ENCODE results near the gene FAM47B.

Gene FAM47B

GRCh38 chrX:34942496-34942895 lies at the start of gene FAM47B:
FAM47B (plus strand) TSS chrX:34942796; CDS start chrX:34942832, 36 bp downstream.
- in situ Hi-C loops (cut with MboI; ENCODE audit: low pct_unique_long_range_greater_than_20kb, low sequenced_read_pairs), result no loop called here
- no peak for DNase-seq

DNA sequence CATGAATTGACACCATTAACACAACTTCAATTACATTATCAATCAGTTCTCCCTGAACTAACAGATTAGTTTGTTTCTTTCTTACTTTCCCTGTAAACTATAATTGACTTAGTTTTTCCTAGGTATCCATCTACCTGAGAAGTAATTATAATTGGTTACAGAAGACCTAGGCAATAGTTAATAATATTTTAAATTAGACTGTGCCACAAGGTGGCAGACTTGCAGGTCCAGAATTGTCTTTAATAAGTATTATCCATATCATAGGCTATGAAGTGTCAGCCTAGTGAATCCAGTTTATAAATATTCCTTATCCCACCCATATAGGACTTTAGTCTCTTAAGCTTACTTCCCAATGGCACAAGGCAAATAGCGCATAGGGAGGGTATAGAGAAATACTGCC lies 48.9 kb upstream of the FAM47B start:
- peak; percentile 15 for DNase-seq
- in situ Hi-C loops (cut with MboI; ENCODE audit: low pct_unique_long_range_greater_than_20kb, low sequenced_read_pairs), result no loop called here

- in situ Hi-C loops (cut with MboI; ENCODE audit: low pct_unique_long_range_greater_than_20kb, low sequenced_read_pairs), result no loop called here
- DNase-seq, result no peak
Observed at GRCh38 chrX:34900691-34901090, 41.9 kb upstream of the FAM47B start.

- in situ Hi-C loops (cut with MboI; ENCODE audit: low pct_unique_long_range_greater_than_20kb, low sequenced_read_pairs), result no loop called here
Observed at GRCh38 chrX:34901761-34902160, 40.8 kb upstream of the FAM47B start.

DNA sequence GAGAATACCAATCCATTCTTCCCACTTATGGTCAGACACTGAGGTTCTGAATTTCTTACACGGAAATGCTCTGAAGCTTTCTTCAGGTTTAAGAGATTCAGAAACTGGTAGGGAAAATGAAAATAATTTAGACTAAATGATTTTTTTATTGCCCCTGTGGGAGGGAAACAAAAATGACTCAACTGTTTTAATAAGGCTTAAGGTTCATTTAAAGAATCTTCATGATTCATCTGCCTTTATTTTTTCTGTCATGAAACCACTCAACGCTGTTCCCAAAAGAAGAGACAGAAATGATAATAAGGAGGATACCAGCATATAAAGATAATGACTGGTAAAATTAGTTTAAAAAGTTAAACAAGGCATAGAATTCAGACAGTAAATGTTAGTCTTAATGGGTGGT lies 39.3 kb upstream of the FAM47B start:
- DNase-seq, result no peak
- in situ Hi-C loops (cut with MboI; ENCODE audit: low pct_unique_long_range_greater_than_20kb, low sequenced_read_pairs), result no loop called here

More at GRCh38 chrX:34901761-34902160, 40.8 kb upstream of the FAM47B start:
- no peak for DNase-seq

- no peak for DNase-seq
- in situ Hi-C loops (cut with MboI; ENCODE audit: low pct_unique_long_range_greater_than_20kb, low sequenced_read_pairs), result no loop called here
Observed at GRCh38 chrX:34909151-34909550, 33.4 kb upstream of the FAM47B start.

DNA sequence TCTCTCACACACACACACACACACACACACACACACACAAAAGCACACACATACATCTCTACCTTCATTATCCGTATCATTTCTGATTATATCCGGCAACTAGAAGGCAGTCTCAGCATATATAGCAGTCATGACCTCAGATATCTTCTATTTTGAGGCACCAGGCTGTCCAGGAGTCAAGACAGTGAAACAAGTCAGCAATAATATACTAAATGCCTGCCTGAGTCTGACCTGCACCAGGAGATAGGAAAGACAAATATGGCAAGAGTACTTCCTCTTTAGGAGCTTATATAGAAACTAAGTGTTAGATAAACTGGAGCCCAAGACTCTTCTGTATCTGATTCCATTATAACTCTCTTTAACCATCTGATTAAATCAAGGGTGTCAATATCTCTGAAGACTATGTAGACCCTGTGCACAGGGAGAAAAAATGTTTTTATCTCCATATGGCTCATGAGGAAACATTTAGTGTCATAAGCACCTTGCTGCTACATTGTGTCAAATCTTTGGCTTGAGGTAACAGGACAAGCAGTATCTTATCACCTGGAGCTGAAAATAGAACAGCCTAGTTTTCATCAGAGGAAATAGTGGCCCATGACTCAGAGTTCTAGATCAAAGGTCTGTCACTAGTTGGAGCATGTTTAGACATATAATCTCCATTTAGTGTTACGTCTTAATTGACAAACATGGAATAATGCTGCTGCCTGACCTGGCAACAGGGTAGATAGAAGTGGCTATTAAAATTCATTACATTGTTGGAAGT lies 27.0 kb upstream of the FAM47B start:
- in situ Hi-C loops (cut with MboI; ENCODE audit: low pct_unique_long_range_greater_than_20kb, low sequenced_read_pairs), result no loop called here
- no peak for DNase-seq

GRCh38 chrX:34917146-34917545 lies 25.4 kb upstream of the FAM47B start:
- DNase-seq, result no peak
- in situ Hi-C loops (cut with MboI; ENCODE audit: low pct_unique_long_range_greater_than_20kb, low sequenced_read_pairs), result no loop called here

DNA sequence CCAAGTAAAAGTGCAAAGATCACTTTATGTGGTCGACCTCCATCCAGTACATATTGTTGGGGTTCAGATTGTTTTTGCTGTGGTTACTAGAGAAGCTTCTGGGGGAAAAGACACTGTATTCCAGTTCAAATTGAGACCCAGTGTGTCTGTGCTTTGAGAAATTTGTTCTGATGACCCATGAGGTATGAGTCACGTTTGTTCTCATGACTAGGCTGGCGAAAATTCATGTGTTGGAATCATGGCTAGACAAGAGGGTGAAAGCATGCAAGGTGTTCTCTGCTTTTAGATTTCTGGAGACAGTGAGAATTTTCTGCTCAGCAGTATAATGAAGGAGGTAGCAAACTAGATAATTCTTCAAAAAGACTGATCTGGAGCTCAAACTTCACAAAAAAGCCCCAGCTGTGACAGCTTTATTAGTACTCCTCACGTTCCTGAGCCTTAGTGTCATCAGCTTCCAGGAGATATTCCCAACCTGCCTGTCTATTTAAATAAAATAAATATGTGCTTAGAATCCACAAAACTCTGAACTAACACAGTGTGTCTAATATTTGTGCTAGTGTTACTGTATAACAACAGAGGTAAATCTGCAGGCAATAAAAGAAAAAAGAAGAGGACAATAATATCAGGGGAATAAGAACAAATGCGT lies 24.4 kb upstream of the FAM47B start:
- no peak for DNase-seq
- in situ Hi-C loops (cut with MboI; ENCODE audit: low pct_unique_long_range_greater_than_20kb, low sequenced_read_pairs), result no loop called here

- in situ Hi-C loops (cut with MboI; ENCODE audit: low pct_unique_long_range_greater_than_20kb, low sequenced_read_pairs), result no loop called here
- peak; percentile 15 for DNase-seq
Observed at GRCh38 chrX:34918856-34919255, 23.7 kb upstream of the FAM47B start.

DNA sequence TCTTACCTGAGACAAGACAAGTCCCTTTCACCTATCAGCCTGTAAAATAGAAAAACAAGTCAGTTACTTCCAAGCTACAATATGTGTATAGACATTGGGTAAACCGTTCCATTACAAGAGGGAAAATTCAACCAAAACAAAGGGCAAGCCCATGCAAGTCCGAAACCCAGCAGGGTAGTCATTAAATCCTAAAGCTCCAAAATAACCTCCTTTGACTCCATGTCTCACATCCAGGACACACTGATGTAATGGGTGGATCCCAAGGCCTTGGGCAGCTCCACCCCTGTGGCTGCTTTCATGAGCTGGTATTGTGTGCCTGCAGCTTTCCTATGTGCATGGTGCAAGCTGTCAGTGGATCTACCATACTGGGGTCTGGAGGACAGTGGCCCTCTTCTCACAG lies 14.7 kb upstream of the FAM47B start:
- in situ Hi-C loops (cut with MboI; ENCODE audit: low pct_unique_long_range_greater_than_20kb, low sequenced_read_pairs), result no loop called here
- no peak for DNase-seq

DNA sequence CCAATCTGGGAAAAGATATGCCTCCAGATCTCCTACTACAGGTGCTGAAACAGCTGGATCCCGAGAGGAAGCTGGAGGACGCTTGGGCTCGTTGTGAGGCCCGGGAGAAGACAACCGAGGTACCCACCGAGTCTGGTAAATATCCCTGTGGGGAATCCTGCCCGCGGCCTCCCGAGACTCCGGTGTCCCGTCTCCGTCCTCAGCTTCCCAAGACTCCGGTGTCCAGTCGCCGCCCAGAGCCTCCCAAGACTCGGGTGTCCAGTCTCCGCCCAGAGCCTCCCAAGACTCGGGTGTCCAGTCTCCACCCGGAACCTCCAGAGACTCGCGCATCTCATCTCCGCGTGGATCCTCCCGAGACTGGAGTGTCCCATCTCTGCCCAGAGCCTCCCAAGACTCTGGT lies 639 bp downstream of the FAM47B start:
- DNase-seq, result no peak
- in situ Hi-C loops (cut with MboI; ENCODE audit: low pct_unique_long_range_greater_than_20kb, low sequenced_read_pairs), result no loop called here

- DNase-seq, result no peak
- in situ Hi-C loops (cut with MboI; ENCODE audit: low pct_unique_long_range_greater_than_20kb, low sequenced_read_pairs), result no loop called here
Observed at GRCh38 chrX:34956916-34957315, 14.3 kb downstream of the FAM47B start.

DNA sequence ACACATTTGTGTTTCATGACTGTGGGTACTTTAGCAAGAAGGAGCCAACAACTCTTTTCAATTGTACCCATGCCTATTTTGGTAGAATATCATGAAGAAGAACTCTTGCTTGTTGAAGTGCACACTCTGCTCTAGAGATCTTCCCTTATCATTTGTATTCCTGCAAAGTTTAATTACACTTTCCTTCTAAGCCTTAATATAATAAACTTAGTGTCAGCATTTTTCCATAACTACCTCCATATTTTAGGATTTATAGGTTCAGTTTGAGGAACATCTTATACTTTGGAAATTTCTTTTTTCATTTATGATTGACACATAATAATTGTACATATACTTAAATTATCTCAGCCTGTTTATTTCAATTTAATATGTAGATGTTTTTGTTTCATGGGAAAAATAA lies 19.1 kb downstream of the FAM47B start:
- DNase-seq, result no peak

GRCh38 chrX:34972206-34972605 lies 29.6 kb downstream of the FAM47B start:
- DNase-seq, result no peak
- in situ Hi-C loops (cut with MboI; ENCODE audit: low pct_unique_long_range_greater_than_20kb, low sequenced_read_pairs), result no loop called here

More for the DNA sequence above, 19.1 kb downstream of the FAM47B start:
- in situ Hi-C loops (cut with MboI; ENCODE audit: low pct_unique_long_range_greater_than_20kb, low sequenced_read_pairs), result no loop called here

- no peak for DNase-seq
- in situ Hi-C loops (cut with MboI; ENCODE audit: low pct_unique_long_range_greater_than_20kb, low sequenced_read_pairs), result no loop called here
Observed at GRCh38 chrX:34978171-34978570, 35.6 kb downstream of the FAM47B start.

DNA sequence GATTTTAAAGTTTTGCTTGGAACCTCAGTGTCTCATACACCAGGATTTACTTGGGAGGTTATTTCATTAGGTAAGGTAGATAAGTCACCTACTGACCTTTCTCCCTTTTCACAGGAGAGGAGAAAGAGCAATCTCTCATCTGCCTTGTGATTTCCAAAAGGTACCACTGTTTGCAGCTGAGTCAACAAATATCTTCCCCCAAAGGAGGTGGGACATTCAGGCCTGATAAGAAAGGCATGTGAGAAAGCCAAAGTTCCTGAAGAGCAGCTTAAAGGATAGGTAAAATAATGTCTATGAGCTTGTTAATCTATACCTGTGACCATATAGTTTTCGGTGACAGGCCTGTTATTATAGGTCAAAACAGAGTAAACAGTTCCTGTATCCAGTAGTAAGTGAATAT lies 45.0 kb downstream of the FAM47B start:
- in situ Hi-C loops (cut with MboI; ENCODE audit: low pct_unique_long_range_greater_than_20kb, low sequenced_read_pairs), result no loop called here

More for the DNA sequence above, 45.0 kb downstream of the FAM47B start:
- DNase-seq, result no peak

Data from KBM-7 (cell line).